ENCODE measurements around the gene SLC2A13. TPM values are rescaled to one million over a fixed set of nuclear protein-coding genes. Genes with fewer than 3 reads are reported as not detected.

The SLC2A13 gene
- total RNA-seq, 1 experiment from 2014 or later = 12.1 TPM

- Histone ChIP-seq H3K9me3 (ENCODE audit: control insufficient read depth, insufficient read depth, low read depth, low read length) (no peaks in the 10 kb centered on the region), H3K4me1 (ENCODE audit: control insufficient read depth, insufficient read depth, low read length) (no peaks in the 10 kb centered on the region), H3K4me3 (ENCODE audit: low read depth in 2 of 2, low read length in 2 of 2) (no peak overlapping the region), H3K27ac (ENCODE audit: low read length) (no peak overlapping the region), H3K27me3 (ENCODE audit: control insufficient read depth, insufficient read depth, low read length) (no peaks in the 10 kb centered on the region), H3K36me3 (ENCODE audit: control insufficient read depth, insufficient read depth, low read length) (no peaks in the 10 kb centered on the region)
- no peak for TF ChIP-seq POLR2AphosphoS5 (IDR thresholded peaks at IDR 0.05; ENCODE audit: low read depth, low read length)
- TF ChIP-seq SIN3A (IDR thresholded peaks at IDR 0.05; ENCODE audit: borderline replicate concordance, insufficient read depth, low read depth, low read length) = no peak
- no peak for TF ChIP-seq TCF7L2 (IDR thresholded peaks at IDR 0.05; ENCODE audit: low read depth, low read length)
- TF ChIP-seq, protein P1, sequence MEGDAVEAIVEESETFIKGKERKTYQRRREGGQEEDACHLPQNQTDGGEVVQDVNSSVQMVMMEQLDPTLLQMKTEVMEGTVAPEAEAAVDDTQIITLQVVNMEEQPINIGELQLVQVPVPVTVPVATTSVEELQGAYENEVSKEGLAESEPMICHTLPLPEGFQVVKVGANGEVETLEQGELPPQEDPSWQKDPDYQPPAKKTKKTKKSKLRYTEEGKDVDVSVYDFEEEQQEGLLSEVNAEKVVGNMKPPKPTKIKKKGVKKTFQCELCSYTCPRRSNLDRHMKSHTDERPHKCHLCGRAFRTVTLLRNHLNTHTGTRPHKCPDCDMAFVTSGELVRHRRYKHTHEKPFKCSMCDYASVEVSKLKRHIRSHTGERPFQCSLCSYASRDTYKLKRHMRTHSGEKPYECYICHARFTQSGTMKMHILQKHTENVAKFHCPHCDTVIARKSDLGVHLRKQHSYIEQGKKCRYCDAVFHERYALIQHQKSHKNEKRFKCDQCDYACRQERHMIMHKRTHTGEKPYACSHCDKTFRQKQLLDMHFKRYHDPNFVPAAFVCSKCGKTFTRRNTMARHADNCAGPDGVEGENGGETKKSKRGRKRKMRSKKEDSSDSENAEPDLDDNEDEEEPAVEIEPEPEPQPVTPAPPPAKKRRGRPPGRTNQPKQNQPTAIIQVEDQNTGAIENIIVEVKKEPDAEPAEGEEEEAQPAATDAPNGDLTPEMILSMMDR (IDR thresholded peaks at IDR 0.05) = no peak
- no peak for TF ChIP-seq REST (IDR thresholded peaks at IDR 0.05; ENCODE audit: insufficient read depth in 1 of 2, low read depth in 2 of 2, low read length in 1 of 2)
- in situ Hi-C loops (cut with HindIII; ENCODE audit: low pct_unique_long_range_greater_than_20kb, low sequenced_read_pairs) (no loop called here), intact Hi-C loops (cut with micrococcal nuclease; ENCODE audit: unreplicated experiment) (no loop called here)
- POLR2A ChIA-PET = no interaction called here
- ATAC-seq (no peak), DNase-seq (ENCODE audit: low read depth, low spot score) (no peak)
- CTCF ChIA-PET = no interaction called here
- BruUV-seq (replicated peaks) = no TSS peak
Measured at GRCh38 chr12:39887856-39888255, 218.0 kb downstream of the SLC2A13 start.

- in situ Hi-C loops (cut with HindIII; ENCODE audit: low pct_unique_long_range_greater_than_20kb, low sequenced_read_pairs) (no loop called here), intact Hi-C loops (cut with micrococcal nuclease; ENCODE audit: unreplicated experiment) (no loop called here)
- no peak overlapping the region for H3K4me3 ChIP-seq (ENCODE audit: low read depth in 2 of 2, low read length in 2 of 2)
- ChIA-PET CTCF (no interaction called here), POLR2A (no interaction called here)
- no peaks in the 10 kb centered on the region for H3K9me3 ChIP-seq (ENCODE audit: control insufficient read depth, insufficient read depth, low read depth, low read length)
- H3K27ac ChIP-seq (ENCODE audit: low read length) = no peak overlapping the region
- H3K27me3 ChIP-seq (ENCODE audit: control insufficient read depth, insufficient read depth, low read length) = no peaks in the 10 kb centered on the region
- DNase-seq (ENCODE audit: low read depth, low spot score) = no peak
- no peaks in the 10 kb centered on the region for H3K36me3 ChIP-seq (ENCODE audit: control insufficient read depth, insufficient read depth, low read length)
- ATAC-seq = no peak
- BruUV-seq (replicated peaks) = no TSS peak
- H3K4me1 ChIP-seq (ENCODE audit: control insufficient read depth, insufficient read depth, low read length) = no peaks in the 10 kb centered on the region
- no peak for TF ChIP-seq POLR2AphosphoS5 (IDR thresholded peaks at IDR 0.05; ENCODE audit: low read depth, low read length)
- no peak for TF ChIP-seq TCF7L2 (IDR thresholded peaks at IDR 0.05; ENCODE audit: low read depth, low read length)
- no peak for TF ChIP-seq SIN3A (IDR thresholded peaks at IDR 0.05; ENCODE audit: borderline replicate concordance, insufficient read depth, low read depth, low read length)
- TF ChIP-seq, protein P1 (IDR thresholded peaks at IDR 0.05) = no peak
- TF ChIP-seq REST (IDR thresholded peaks at IDR 0.05; ENCODE audit: insufficient read depth in 1 of 2, low read depth in 2 of 2, low read length in 1 of 2) = no peak
Measured at GRCh38 chr12:39886106-39886505, 219.8 kb downstream of the SLC2A13 start.
